ENCODE data around the gene GLYATL1.

GLYATL1 gene

DNA sequence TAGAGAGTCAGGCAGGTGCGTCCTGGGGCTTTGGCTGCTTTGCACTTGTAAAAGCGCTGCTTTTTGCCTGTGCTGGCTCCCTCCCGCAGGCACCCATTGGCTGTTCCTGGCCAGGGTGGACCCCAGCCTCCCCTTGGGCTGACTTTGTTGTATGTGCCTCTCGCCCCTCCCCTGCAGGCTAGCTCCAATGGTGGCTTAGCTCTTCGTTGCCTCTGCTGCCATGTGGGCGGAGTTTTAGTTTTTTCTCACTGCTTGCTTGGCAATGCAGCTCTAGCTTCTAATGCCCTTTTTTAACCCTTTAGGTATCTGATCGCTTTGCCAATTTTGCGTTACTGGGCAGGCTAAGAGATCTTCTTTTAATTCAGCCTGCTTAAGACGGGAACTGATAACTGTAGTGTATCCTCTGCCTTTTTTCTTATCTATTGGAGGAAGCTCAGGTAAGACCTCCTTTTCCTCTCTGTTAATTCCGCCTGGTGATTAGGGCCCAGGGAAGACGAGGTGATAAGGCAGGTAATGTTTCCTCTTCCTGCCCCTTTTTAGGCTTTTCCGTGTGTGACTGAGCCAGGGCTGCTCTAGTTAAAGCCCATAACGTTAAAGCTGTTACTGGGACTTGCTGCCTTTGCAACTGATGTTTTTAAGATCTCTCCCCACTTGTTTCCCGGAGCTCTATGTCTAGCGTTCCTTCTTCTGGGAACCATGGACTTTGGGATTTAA, 11.7 kb upstream of the GLYATL1 start:
- DNase-seq = no peak

DNA sequence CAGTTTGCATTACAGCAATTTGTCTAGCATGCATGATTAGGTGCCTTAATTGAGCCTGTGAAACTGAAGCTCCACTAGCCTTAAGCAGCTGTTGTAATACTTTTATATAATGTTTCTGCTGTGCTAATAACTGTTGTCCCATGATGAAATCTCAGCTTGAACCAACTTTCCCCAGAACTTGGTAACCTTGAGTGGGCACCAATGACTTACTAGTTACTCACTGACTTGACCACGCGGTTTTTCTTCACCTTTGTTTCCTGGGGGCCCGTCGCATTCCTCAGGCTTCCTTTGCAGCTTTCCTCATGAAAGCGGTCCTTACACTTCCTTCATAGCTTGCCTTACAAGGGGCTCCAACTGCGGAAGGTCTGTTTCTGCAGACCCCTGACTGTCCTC, 11.2 kb upstream of the GLYATL1 start:
- DNase-seq = no peak

DNA sequence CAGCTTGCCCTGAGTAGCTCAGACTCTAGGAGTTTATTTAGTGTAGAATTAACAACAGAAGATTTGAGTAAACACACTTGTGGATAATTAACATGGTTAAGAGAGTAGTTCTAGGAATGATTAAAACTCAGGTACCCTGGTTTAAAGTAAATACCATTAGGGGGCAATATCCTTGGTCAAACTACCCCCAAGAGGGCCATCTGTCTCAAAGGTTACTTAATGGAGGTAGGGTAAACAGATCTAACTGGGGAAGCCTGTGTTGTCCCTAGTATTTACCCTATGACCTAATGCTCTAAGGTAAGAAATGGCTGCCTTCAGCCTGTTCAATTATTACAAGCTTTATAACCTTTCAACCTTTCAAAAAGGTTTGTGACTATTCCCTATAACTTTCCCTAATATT, 10.6 kb upstream of the GLYATL1 start:
- DNase-seq = no peak

DNA sequence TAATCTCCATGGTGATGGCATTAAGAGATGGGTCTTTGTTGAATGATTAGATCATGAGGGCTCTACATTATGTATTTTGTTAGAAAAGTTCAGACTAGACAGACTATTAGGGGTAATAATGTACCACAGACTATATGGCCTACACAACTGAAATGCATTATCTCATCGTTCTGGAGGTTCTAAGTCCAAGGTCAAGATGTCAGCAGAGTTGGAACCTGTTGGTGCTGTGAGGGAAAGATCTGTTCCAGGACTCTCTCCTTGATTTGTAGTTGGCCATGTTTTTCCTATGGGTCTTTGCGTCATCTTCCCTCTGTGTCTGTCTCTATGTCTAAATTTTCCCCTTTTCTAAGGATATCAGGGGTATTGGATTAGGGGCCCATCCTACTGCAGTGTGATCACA, 8.4 kb upstream of the GLYATL1 start:
- no peak for DNase-seq

DNA sequence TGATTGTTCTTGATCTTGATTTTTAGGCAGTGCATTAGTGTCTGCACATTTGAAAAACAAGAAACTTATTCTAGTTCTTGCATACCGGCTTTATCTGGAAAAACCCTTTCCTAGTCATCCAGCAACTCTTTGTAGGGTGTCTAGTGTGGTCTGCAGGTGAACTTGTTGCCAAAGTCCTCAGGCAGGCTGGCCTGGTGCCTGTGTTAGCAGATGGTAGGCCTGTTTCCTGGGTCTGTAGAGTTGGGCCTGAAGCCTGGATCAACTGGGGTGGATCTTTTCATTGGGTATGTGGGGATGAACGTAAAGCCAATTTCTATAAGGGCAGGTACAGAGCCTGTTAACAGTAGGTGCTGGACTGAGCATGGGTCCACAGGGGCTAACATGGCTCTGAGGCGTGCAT, 5.6 kb upstream of the GLYATL1 start:
- no peak for DNase-seq

DNA sequence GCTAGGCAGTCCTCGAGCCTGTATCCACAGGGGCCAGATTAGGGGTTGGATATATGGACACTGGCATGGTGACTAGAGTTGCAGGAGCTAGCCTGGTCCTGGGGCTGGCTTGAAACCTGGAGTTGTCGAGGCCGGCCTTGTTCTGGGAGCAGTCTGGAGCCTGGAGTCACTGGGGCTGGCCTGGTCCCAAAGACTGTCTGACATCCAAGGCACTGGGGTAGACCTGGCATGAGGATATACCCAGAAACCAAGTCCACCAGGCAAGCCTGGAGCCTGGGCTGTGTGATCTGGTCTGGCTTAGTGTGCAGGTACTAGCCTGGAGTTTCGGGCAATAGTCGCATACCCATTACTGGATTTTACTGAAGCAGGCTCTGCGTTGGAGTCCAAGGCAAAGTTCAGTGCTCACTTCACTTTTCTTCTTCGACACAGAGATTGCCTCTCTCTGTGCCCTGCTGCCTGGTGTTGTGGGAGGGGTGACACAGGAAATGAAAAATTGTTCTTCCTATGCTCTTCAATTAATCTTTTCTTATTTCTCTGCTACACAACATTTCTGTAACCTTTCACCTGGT, 4.3 kb upstream of the GLYATL1 start:
- no peak for DNase-seq

DNA sequence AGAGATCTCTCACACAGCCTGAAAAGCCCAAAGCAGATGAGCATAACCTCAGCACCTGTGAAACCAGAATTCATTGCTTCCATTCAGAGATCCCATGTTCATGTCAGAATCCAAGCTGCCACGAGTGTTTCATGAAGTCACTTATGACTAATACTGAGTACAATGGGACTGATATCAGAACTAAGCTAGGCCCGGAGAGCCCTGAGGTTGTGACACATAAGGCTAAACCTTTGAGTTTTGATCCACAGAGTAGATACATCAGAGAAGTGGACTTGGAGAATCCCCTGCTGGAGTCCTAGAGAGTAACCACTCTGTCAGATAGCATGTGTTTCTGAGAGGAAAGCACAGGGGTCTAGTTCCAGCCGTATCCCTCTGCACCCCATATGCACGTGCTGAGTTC, 890 bp upstream of the GLYATL1 start:
- no peak for DNase-seq

DNA sequence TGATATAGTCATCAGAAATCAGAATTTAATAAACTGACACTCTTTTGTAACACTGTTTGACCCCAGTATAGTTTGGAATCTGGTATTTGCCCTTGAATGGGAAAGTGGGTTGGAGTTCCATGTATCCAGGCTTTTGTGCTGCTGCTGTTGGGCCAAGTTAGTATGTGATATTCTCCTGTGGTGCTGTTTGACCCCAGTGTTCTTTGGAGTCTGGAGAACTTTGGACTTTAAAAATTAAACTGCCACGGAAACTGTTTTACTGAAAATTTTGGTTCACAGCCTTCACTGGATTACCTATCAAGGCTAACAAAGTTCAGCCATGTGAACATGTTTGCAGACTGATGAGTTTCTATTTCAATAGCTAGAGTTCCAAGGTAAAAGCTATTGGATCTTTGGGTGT, 740 bp downstream of the GLYATL1 start:
- no peak for DNase-seq

DNA sequence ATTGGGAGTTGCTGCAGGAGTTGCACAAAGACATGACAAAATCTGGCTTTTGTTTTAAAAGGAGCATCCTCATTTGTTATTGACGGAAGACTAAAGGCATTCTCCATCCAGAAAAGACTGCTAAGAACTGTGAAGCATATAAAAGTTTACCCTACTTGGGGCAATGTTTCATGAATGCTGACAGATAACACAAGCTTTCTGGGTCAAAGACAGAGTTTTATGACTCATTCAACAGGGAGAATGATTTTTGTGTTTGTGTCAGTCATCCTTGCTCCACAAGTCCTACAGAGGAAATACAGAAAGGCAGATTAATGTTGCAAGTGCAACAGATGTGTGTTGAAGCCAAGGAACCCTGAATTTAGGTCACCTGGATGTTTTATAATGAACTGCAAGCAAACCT, 2.5 kb downstream of the GLYATL1 start:
- DNase-seq = no peak

DNA sequence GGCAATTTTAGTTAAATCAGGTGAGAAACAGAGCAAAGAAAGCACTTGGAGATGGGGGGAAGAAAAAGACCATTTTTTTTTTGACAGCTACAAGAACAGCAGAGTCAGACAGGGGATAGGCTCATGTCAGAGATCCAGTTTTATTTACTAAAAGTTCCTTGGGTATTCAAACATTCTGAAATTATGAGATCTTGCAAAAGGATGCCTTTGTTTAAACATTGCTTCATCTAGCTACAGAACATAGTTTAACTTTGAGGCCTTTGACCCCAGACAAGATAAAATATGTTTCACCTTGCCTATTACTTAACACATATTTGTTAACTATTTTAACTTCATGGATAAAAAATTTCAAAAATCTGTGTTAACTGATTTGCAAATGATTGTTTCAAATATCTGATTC, 6.4 kb downstream of the GLYATL1 start:
- no peak for DNase-seq

DNA sequence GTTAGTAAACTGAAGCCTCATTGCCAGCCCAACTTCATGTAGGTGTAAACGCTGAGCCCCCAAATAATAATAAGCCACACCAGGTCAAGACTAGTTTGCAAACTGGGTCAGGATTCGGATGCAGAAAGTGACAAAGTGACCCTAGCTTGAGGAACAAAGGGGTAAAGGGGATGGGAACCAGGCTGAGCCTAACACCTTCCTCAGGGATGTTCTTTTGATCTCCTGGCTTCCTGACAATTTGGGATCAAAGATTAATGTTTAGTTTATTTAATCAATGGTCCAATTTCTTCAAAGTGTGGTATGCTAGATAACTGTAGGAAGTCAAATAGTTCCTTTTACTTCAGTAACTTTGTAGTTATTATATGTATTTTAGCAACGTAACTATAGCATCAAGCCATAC, 9.9 kb downstream of the GLYATL1 start:
- DNase-seq = no peak

DNA sequence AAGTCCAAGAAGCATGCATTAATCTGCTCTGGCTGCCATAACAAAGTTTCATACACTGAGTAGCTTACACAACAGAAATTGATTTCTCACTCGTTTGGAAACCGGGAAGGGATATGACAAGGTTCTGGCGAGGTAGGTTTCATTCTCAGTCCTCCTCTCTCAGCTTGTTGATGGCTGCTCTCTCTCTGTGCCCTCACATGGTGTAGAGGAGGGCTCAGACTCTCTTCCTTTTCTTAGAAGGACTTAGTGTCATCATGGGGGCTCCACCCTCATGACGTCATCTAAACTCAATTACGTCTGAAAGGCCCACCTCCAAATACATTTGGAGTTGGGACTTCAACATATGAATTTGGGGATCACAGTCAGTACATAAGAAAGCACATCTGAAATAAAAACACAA, 18.6 kb downstream of the GLYATL1 start:
- no peak for DNase-seq

DNA sequence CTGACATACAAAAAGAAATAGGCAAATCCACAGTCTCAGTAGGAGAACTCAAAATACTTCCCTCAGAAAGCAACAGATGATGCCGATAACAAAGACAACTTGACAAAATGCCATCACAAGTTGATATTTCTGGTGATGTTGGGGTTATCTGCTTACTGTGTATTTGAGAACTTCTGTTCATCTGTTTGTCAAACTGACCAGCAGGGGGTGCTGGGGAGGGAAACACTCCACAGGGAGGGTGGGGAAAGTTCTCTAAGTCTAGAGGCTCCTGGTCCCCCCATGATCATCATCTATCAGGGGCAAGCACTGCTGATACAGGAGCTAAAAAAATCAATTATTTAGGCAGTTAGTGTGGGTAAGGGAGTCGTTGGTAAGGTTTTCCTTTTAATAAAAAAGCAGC, 19.2 kb downstream of the GLYATL1 start:
- peak in 1 of 4 experiments; percentile 4 for DNase-seq

DNA sequence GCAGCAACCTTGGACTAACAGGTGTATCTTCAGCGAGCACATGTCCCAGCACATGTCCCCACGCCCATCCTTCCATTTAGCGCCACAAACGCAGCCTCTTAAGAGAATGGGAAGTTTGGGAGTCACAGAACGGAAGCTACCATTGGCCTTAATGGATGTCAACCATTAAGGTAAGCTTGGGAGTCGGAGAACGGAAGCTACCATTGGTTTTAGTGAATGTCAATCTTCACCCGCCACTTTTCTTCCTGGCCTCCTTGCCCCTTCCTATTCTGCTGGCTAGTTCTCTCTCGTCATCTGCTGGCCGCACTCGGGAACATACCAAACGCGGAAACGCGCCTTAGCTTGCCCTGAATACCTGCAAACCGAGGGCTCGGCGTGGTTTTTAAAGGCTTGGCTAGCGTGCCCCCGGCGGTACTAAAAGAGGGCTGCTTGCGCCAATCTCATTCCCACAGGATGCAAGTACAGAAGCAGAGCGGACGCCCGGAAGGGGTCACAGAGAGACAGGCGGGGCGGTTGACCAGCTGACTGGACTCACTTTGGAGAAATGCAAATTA, 24.3 kb downstream of the GLYATL1 start:
- DNase-seq = no peak

DNA sequence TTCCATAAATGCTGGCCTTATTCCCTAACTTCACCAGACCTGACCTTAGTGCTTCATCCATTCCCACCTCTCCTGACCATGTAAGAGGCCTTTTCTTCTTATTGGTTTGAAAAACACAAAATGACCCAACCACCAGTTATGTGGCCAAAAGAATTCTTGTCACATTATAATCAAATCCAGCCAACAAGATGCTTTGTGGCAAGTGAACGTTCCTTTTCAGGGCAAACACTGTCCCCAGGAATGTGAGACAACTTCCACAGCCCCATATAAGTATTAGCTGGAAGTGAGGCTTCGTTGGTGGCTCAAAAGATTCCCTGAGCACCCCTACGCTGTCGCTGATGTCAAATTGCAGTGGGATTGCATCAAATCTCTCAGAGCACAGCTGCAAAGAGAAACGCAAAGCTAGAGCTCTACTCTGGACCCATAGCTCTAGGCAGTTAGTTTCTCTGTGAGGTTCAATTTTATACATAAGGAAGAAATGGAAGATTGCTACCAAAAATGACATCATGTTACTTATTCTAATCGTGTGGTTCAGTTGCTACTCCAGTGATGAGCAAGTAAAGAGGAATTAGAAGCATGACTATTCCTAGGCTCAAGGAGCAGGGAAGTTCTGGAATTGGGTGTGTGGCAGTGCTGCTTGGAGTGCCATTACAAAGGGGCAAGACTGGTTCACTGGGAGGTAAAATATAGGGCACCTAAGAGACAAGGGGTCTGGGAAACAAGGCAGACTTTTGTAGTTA, 26.1 kb downstream of the GLYATL1 start:
- no peak for DNase-seq

DNA sequence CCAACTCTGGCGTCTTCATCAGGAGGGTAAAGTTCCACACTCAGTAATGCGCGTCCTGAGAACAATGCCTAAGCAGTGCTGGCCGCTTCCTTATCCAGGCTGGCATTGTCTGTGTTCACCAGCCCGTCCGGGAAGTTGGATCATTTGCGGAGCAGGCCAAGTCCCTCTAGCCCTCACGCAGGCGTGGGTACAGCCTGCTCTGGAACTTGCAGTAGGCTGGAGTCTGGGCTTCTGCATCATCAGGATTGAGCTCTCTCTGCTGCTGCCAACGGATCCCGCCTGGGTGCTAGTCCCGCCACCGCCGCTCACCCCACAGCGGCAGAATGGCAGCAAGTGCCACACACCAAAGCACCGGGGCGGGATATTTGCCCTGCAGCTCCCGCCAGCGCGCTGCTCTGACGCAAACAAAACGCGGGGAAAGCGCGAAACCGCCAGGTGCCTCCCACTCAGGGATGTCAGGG, 29.0 kb downstream of the GLYATL1 start:
- no peak for DNase-seq

DNA sequence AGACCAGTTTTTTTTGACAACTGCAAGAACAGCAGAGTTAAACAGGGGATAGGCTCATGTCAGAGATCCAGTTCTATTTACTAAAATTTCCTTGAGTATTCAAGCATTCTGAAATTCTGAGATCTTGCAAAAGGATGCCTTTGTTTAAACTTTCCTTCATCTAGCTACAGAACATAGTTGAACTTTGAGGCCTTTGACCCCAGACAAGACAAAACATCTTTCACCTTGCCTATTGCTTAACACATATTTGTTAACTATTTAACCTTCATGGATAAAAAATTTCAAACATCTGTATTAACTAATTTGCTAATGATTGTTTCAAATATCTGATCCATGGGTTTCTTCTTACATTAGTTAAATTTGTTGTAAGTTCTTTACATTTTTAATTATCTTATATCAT, 38.2 kb downstream of the GLYATL1 start:
- no peak for DNase-seq

DNA sequence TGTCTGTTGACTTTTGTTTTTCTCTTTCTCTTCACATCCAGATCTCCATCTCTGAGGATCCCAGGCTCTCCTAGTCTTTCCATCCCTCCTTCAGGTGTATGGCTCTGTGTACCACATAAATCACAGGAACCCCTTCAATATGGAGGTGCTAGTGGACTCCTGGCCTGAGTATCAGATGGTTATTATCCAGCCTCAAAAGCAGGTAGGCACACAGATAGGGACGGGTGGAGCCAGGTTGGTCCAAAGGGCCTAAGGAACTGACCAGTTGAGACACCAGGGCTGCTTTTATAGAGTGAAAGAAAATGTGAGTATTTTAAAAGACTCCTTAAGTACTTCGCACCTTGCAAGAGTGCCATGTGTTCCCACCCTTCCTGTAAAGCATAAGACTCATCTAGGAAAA, 39.9 kb downstream of the GLYATL1 start:
- no peak for DNase-seq

DNA sequence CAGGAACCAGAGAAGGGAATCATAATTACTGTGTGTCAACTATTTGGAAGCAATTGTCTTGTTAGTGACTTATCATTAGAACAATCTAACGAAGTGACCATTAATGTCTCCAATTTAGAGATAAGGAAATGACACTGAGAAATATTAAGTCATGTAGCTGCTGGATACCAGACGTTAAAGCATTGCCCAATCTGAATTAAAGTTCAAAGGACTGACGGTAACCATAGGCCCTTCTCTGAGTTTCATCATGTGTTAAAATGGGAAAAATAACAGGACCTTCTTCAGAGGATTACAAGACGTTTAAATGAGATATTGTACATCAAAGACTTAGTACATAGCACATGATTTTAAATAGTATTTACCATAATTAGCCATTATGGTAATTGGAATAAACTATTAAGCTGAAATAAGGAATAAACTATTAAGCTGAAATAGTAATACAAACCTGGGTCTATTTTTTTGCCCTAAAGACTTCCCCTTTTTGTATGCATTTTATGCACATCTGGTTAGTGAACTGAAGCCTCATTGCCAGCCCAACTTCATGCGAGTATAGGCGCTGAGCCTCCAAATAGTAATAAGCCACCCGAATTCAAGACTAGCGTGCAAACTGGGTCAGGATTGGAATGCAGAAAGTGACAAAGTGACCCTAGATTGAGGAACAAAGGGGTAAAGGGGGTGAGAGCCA, 41.0 kb downstream of the GLYATL1 start:
- DNase-seq = no peak

DNA sequence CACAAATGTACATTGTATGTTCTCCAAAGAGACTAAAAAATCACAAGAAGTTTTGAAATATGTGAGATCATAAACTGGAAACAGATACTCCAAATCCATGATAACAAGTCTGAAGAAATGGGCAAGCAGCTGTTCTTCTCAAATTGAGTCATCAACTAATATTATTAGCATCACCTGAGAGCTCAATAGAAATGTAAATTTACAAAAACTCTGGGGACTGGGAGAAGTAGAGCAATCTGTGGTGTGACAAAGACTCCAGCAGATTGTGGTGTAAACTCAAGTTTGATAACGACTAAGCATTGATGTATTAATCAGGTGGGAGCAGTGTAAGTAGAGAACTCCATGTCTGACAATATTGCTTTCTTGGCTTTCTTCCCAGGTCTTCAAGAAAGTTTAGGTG, 53.2 kb downstream of the GLYATL1 start:
- no peak for DNase-seq

DNA sequence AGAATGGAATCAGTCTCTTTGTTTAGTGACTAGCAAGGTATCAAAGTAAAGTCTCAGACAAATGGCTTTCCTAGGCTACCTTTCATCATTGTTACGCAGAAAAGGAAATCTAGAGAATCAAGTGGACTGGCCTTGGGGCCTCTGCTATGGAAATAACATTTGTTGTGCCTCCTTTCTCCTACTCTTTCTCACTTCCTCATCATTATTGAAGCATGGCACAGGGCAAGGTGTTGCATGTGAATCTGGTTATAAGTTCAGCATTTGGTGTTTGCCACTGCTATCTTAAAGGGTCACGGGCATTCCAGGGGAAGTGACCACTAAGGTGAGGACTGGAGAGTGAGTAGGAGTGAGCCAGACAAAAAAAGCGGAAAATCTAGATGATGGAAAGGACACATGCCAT, 54.9 kb downstream of the GLYATL1 start:
- DNase-seq = no peak

DNA sequence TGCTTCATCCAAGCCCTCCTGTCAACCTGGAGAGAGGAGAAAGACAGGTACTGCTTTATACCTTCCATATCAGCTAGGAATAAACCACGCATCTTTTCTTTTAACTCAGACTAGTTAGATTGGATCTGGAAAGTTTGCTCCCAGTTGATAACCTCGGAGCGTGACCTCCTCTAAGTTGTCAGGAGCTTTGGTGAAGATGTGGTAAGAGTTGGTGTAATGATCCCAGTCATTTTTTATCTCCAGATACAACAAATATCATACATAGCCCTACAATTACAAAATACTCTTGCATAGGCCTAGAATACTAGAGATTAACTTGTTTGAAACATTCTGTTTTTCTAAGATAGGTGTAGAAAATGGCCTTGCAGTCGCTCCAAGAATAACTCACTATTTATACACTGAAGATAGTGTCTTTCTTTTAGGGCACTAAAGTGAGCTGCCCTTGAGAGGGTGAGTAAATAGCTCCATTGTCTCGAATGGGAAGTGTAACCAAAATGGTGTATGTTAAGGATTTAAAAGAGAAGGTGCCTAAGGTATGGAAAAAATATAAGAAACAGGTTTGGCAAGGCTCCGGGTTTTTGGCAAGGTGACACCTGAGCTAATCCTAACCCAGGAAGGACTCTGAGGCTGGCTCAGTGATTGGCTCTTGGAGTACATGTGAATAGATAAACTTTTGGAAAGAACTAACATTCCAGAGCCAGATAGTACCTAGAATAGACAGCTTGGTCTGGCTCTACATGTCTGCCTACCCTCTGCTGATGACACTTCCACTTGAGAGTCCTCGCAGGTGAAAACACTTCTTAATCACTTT, 59.4 kb downstream of the GLYATL1 start:
- no peak for DNase-seq

DNA sequence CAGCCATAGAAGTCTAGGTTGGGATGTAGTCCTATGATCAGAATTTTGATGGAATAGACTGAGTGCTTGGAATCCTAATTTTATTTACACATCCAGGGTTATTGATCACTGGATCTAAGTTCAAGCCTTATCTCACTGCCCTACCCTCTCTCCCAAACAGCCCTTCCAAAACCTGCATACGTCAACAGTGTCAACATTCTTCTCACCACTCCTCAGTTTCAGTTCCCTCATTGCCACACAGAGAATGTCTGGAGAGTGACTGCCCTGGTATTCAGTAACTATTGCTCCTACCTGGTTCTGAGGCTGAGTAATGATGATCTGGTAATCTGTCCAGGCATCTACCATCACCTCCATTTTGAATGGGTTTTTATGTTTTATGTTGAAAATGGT, 60.0 kb downstream of the GLYATL1 start:
- DNase-seq = no peak

All from activated CD4-positive, CD25-positive, alpha-beta regulatory T cell (primary cell).